Activated CD8-positive, alpha-beta memory T cell treated with anti-CD3 and anti-CD28 coated beads, Interleukin-2, amount 10 ng/mL, durations not matched to agents 7 days and 5 days (primary cell): ENCODE measurements around the gene DGAT2. TPM values are rescaled to one million over a fixed set of nuclear protein-coding genes. Genes with fewer than 3 reads are reported as not detected.

Experiments
- ATAC-seq: fragments of 150-1000 bp; cut with Tn5 transposase; one replicate; pipeline ENCODE4 v1.10.0; 2021; ENCODE audit warnings: moderate library complexity
- CTCF ChIA-PET: fragments of 350-600 bp; sonication (Branson Sonifier 250); formaldehyde crosslinking; loops from one replicate; lab custom pipeline; 2021; ENCODE audit warnings: antibody characterized with exemption; lab: Charles Lee
- DNase-seq: peaks from one replicate; pipeline ENCODE4 v3.0.0-alpha.2; 2020
- H3K27ac Mint-ChIP-seq: one replicate; pipeline ENCODE4 v1.8.0; 2021; ENCODE audit warnings: mild to moderate bottlenecking, mixed read lengths
- H3K27me3 Mint-ChIP-seq: one replicate; pipeline ENCODE4 v1.8.0; 2021; ENCODE audit warnings: mixed read lengths
- H3K36me3 Mint-ChIP-seq: one replicate; pipeline ENCODE4 v1.8.0; 2021; ENCODE audit warnings: mild to moderate bottlenecking, mixed read lengths
- H3K4me1 Mint-ChIP-seq: one replicate; pipeline ENCODE4 v1.8.0; 2021; ENCODE audit warnings: mixed read lengths
- H3K4me3 Mint-ChIP-seq: one replicate; pipeline ENCODE4 v1.8.0; 2021; ENCODE audit warnings: mild to moderate bottlenecking, moderate library complexity, mixed read lengths
- H3K9me3 Mint-ChIP-seq: one replicate; pipeline ENCODE4 v1.8.0; 2022; ENCODE audit warnings: low read depth, mixed read lengths
- total RNA-seq, 2 experiments: library from RNA; stranded (reverse); gene quantifications; one replicate each; pipeline ENCODE4 v1.2.3, GENCODE V29; 2021

The DGAT2 gene
- total RNA-seq, 2 experiments from 2014 or later = 1.5 to 1.8 TPM

GRCh38 chr11:75839851-75840250, 71.3 kb downstream of the DGAT2 start:
- Mint-ChIP-seq H3K9me3 (no peaks in the 10 kb centered on the region), H3K4me3 (no peak overlapping the region), H3K36me3 (peaks cover 8% of the 10 kb centered on the region), H3K4me1 (peaks cover 4% of the 10 kb centered on the region), H3K27ac (no peak overlapping the region), H3K27me3 (no peaks in the 10 kb centered on the region)
- no peak for DNase-seq
- CTCF ChIA-PET = interaction anchor here (0.9 kb wide), 1 partner anchor 13 kb away, joined by 3 read pairs; no protein-coding TSS in a partner anchor
- ATAC-seq = no peak

GRCh38 chr11:75840522-75840921, 71.9 kb downstream of the DGAT2 start:
- no peak overlapping the region for H3K27ac Mint-ChIP-seq
- H3K36me3 Mint-ChIP-seq = peaks cover 8% of the 10 kb centered on the region
- peaks cover 2% of the 10 kb centered on the region for H3K9me3 Mint-ChIP-seq
- DNase-seq = no peak
- CTCF ChIA-PET = interaction anchor here (0.9 kb wide), 1 partner anchor 12 kb away, joined by 3 read pairs; no protein-coding TSS in a partner anchor
- no peaks in the 10 kb centered on the region for H3K27me3 Mint-ChIP-seq
- peaks cover 4% of the 10 kb centered on the region for H3K4me1 Mint-ChIP-seq
- H3K4me3 Mint-ChIP-seq = no peak overlapping the region
- ATAC-seq = no peak

- H3K27ac Mint-ChIP-seq = no peak overlapping the region
- no peaks in the 10 kb centered on the region for H3K27me3 Mint-ChIP-seq
- H3K4me3 Mint-ChIP-seq = no peak overlapping the region
- ATAC-seq (no peak), DNase-seq (no peak)
- CTCF ChIA-PET = no interaction called here
- no peaks in the 10 kb centered on the region for H3K4me1 Mint-ChIP-seq
- H3K9me3 Mint-ChIP-seq = peaks cover 2% of the 10 kb centered on the region
- peaks cover 8% of the 10 kb centered on the region for H3K36me3 Mint-ChIP-seq
Observed at GRCh38 chr11:75841739-75842138, 73.2 kb downstream of the DGAT2 start.

DNA sequence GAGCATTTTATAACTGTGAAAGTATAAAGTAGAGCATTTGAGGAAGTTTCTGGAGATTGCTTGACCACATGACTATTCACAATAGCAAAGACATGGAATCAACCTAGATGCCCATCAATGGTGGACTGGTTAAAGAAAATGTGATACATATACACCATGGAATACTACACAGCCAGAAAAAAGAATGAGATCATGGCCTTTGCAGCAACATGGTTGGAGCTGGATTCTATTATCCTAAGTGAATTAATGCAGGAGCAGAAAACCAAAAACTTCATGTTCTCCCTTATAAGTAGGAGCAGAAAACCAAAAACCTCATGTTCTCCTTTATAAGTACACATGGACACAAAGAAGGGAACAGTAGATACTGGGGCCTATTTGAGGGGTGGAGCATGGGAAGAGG, 76.7 kb downstream of the DGAT2 start:
- no peak for DNase-seq
- Mint-ChIP-seq H3K27me3 (no peaks in the 10 kb centered on the region), H3K4me3 (no peak overlapping the region), H3K36me3 (peaks cover 4% of the 10 kb centered on the region), H3K27ac (no peak overlapping the region), H3K9me3 (peaks cover 2% of the 10 kb centered on the region), H3K4me1 (no peaks in the 10 kb centered on the region)
- CTCF ChIA-PET = interaction anchor here (1.0 kb wide), 1 partner anchor 42 kb away, joined by 3 read pairs; no protein-coding TSS in a partner anchor
- ATAC-seq = no peak

GRCh38 chr11:75849894-75850293, 81.3 kb downstream of the DGAT2 start:
- Mint-ChIP-seq H3K27ac (no peak overlapping the region), H3K27me3 (no peaks in the 10 kb centered on the region), H3K9me3 (peaks cover 2% of the 10 kb centered on the region), H3K36me3 (peaks cover 4% of the 10 kb centered on the region), H3K4me1 (no peaks in the 10 kb centered on the region), H3K4me3 (no peak overlapping the region)
- DNase-seq = no peak
- no peak for ATAC-seq
- CTCF ChIA-PET = no interaction called here

DNA sequence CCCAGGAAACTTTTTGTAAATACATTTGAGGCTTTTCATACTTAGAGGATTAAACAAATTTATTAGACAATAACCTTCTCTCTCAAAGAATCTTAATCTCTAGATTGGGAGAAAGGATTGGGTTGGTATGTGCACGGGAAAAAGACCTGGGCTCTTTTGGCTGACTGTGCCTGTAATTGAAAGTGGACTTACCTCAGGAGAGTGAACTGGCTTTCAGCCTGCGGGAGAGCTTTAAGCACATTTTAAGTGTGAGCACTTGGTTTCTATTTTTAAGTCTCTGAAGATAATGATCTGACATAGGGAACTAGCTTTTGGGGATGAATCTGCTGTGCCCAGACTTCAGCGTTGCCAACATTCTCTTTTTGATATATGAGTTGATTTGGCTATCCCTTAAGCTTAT, 82.2 kb downstream of the DGAT2 start:
- Mint-ChIP-seq H3K4me3 (no peak overlapping the region), H3K9me3 (no peaks in the 10 kb centered on the region), H3K36me3 (peaks cover 4% of the 10 kb centered on the region), H3K27ac (no peak overlapping the region), H3K27me3 (no peaks in the 10 kb centered on the region), H3K4me1 (no peaks in the 10 kb centered on the region)
- ATAC-seq = no peak
- CTCF ChIA-PET = no interaction called here
- no peak for DNase-seq

Other genes with a start within 250 kb of the DGAT2 start
- 10 to 100 TPM; 11.3 to 33.9 TPM for gene GDPD5, start 242.8 kb upstream of the DGAT2 start, total RNA-seq
- gene SERPINH1, start 206.5 kb upstream of the DGAT2 start, total RNA-seq = 10 to 100 TPM in 1 of 2 experiments, 1 to 10 TPM in 1; 8.1 to 10.6 TPM
- gene MAP6, start 99.7 kb upstream of the DGAT2 start, total RNA-seq = under 1 TPM; 0.30 to 0.70 TPM
- gene MOGAT2, start 50.9 kb upstream of the DGAT2 start, total RNA-seq = not detected
- gene UVRAG, start 46.4 kb downstream of the DGAT2 start, total RNA-seq = 10 to 100 TPM; 17.4 to 25.5 TPM